Choroid plexus epithelial cell (primary cell): ENCODE results near the gene ETV6.

Source experiments
- DNase-seq: peaks from one replicate; pipeline ENCODE4 v3.0.0-alpha.2; 2010; ENCODE audit warnings: low read depth
- H3K4me3 ChIP-seq: 2 replicates; pipeline ENCODE4 v1.5.1; 2011; ENCODE audit warnings: low read depth, mild to moderate bottlenecking, control low read depth, low read length, moderate library complexity
- TF ChIP-seq, protein P1 (sequence below): conservative IDR thresholded peaks from 2 replicates; pipeline ENCODE4 v1.5.1; 2011; ENCODE audit warnings: low read depth, mild to moderate bottlenecking, control low read depth, inconsistent platforms, low read length, moderate library complexity

Gene ETV6

DNA sequence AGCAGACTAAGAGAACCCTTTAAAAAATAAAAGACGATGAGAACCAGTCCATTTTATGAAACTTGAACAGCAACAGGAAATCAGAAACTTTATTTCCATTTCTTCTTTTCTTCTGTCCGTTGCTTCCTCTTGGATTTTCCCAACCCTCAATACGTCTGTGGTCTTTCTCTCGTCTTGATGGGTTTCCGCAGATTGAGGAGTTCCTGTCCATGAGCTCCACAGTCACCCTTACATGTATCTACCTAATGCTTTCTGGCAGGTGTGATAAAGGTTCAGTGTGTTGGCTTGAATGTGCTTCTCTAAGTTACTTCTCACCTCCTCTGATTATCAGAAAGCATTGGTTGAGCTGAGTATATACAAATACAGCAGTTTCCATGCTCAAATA lies 110.0 kb downstream of the ETV6 start:
- no peak overlapping the region for H3K4me3 ChIP-seq
- DNase-seq = no peak
- TF ChIP-seq, protein P1, sequence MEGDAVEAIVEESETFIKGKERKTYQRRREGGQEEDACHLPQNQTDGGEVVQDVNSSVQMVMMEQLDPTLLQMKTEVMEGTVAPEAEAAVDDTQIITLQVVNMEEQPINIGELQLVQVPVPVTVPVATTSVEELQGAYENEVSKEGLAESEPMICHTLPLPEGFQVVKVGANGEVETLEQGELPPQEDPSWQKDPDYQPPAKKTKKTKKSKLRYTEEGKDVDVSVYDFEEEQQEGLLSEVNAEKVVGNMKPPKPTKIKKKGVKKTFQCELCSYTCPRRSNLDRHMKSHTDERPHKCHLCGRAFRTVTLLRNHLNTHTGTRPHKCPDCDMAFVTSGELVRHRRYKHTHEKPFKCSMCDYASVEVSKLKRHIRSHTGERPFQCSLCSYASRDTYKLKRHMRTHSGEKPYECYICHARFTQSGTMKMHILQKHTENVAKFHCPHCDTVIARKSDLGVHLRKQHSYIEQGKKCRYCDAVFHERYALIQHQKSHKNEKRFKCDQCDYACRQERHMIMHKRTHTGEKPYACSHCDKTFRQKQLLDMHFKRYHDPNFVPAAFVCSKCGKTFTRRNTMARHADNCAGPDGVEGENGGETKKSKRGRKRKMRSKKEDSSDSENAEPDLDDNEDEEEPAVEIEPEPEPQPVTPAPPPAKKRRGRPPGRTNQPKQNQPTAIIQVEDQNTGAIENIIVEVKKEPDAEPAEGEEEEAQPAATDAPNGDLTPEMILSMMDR = no peak

DNA sequence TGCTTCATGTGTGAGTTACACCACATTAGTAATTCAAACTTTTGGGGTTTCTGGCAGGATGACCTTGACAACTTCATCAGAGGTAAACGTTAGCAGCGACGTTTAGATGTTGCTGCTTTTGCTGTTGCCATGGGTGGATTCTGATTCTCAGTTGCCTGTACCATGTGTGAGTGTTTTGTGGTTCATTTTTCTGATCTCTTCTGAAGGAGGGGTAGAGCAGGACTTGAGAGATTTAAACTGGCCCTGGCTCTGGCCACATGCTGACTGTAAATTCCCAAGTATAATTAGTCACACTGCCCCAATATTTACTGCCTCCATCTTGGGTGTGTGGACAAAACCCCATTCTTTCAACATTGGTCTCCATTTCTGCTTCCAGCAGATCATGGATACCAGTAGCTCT lies 110.4 kb downstream of the ETV6 start:
- DNase-seq = no peak
- no peak overlapping the region for H3K4me3 ChIP-seq
- TF ChIP-seq, protein P1 = no peak

DNA sequence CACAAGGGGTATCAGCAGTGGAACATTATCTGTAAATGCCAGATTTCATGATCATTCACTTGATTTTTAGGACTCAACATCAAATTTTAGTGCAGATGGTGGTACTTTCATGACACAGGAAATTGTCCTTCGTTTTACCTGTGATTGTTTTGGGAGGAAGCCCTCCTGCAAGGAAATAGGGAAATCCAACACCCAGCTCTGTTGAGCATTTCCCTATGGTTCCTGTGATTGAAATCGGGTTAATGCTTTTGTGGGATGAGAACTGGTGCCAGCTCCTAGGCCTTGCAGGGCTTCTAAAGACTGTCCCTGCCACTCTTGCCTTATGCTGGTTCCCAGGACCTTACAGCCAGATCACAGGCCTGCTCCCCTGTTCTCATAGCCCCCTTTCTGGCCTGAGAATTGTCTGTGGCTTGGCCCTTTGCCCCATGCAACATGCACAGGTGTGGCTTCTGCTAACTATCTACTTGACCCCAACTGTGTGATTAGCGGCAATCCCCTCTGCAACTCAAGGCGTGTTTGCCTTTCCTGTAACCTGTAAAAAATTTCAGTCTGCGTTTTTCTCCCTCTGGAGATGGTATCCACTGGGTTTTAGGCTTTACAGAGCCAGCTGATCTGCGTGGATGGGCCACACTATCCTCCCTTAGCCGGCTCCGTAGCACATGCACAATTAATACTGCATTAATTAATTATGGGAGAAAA lies 112.5 kb downstream of the ETV6 start:
- TF ChIP-seq, protein P1 = no peak
- no peak overlapping the region for H3K4me3 ChIP-seq
- no peak for DNase-seq

DNA sequence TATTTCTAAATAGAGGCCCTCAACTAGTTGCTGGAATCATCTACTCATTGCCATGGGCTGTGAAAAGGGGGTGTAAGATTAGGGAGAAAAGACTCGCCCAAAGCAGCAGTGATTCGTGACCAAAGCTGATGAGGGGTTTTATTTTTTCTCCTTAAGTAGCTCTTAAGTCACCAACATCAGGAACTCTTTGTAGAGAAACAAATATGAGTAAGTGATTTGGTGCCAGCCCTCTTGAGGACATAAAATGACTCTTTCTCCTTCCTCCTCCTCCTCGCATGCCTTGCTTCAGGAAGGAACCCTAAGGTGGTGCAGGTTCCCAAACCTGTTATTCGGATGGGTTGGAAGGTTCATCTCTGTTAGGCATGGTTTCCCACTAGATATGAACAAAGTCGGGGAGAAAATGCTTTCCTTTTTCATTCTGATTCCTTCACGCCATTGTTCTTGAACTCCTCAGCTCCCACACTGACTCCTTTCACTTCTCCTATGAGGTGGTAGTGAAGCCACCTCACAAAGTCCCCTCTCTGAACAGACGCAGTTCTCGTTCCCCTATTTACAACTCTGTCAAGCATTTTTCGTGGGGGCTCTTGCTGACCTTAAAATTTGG lies 113.4 kb downstream of the ETV6 start:
- no peak for DNase-seq
- TF ChIP-seq, protein P1 = no peak
- H3K4me3 ChIP-seq = no peak overlapping the region

DNA sequence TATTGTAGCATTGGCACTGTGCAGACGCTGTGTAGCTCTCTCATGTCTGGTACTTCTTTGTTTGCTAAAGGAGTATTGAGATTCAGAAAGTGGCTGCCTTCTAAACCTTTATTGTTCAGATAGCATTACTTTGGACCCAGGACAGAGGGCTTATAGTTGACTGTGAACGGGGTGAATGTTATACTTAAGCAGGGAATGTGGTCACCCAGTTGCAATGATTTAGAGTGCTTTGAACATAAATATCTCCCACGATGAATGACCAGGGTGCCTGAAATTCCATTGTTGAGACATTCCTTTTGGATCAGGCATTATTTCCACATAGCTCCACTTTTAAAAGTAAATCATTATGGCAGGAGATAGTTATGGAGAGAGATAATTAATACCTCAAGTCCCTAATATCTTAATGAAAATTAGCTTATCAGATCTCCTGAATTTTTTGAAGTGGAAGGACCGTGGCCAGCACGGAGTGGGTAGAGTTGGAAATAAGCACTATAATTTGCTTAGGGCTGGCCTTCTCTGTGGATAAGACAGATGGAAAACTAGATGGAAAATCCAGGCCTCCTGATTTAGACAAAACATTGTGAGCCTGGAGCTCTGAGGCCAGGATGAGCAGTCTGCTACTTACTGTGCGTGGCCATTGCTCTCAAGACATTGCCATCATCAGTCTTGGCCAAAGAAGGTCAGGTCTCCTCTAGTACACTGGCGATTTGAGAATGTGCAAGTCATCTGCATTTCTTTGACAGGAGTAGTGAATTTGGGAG lies 114.5 kb downstream of the ETV6 start:
- peak; percentile 84 for DNase-seq
- H3K4me3 ChIP-seq = no peak overlapping the region
- TF ChIP-seq, protein P1 = no peak

DNA sequence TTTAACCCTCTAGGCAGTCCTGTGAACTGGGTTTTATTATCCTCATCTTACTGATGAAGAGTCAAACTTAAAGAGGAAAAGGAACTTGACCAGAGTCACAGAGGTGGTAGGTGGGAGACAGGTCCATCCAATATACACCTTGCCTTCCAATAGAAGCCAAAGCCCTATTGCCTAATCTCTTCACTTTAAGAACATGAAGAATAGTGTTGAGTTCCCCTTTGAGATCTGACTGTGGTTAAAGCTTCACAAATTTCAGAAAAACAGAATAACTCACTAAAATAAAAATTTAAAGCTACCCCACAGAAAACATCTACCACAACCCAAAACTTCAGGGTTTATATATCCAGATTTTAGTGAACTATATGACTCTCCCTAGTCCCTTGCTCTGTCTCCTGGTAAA lies 115.4 kb downstream of the ETV6 start:
- H3K4me3 ChIP-seq = no peak overlapping the region
- TF ChIP-seq, protein P1 = no peak
- DNase-seq = no peak
